Measurements from ENCODE around the gene SPATA24.

- TF ChIP-seq TAF1 (IDR thresholded peaks at IDR 0.05; ENCODE audit: borderline replicate concordance, insufficient read depth, low read length): no peak
- no peak for TF ChIP-seq POLR2AphosphoS5 (IDR thresholded peaks at IDR 0.05; ENCODE audit: low read depth, low read length)
- no peak for TF ChIP-seq SIN3A (IDR thresholded peaks at IDR 0.05; ENCODE audit: borderline replicate concordance, insufficient read depth, low read length)
- TF ChIP-seq, protein P1, sequence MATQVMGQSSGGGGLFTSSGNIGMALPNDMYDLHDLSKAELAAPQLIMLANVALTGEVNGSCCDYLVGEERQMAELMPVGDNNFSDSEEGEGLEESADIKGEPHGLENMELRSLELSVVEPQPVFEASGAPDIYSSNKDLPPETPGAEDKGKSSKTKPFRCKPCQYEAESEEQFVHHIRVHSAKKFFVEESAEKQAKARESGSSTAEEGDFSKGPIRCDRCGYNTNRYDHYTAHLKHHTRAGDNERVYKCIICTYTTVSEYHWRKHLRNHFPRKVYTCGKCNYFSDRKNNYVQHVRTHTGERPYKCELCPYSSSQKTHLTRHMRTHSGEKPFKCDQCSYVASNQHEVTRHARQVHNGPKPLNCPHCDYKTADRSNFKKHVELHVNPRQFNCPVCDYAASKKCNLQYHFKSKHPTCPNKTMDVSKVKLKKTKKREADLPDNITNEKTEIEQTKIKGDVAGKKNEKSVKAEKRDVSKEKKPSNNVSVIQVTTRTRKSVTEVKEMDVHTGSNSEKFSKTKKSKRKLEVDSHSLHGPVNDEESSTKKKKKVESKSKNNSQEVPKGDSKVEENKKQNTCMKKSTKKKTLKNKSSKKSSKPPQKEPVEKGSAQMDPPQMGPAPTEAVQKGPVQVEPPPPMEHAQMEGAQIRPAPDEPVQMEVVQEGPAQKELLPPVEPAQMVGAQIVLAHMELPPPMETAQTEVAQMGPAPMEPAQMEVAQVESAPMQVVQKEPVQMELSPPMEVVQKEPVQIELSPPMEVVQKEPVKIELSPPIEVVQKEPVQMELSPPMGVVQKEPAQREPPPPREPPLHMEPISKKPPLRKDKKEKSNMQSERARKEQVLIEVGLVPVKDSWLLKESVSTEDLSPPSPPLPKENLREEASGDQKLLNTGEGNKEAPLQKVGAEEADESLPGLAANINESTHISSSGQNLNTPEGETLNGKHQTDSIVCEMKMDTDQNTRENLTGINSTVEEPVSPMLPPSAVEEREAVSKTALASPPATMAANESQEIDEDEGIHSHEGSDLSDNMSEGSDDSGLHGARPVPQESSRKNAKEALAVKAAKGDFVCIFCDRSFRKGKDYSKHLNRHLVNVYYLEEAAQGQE (IDR thresholded peaks at IDR 0.05; ENCODE audit: insufficient read depth in 1 of 2, low read depth in 2 of 2, low read length in 2 of 2): no peak
Observed at GRCh38 chr5:139376364-139376763, 27.5 kb downstream of the SPATA24 start.
